Mesendoderm (in vitro differentiated cells): Measurements from ENCODE around the gene DAB2IP.
"Not testable (repeated sequence)": the region's sequence is repeated elsewhere in the genome, so short reads cannot be mapped to it uniquely, and the experiment has no call there.

Source experiments
- DNase-seq: peaks from one replicate; pipeline ENCODE4 v3.0.0; 2013
- H2AK5ac ChIP-seq: 2 replicates; pipeline ENCODE4 v1.6.1; 2013; ENCODE audit warnings: low read length, inconsistent platforms
- H2BK120ac ChIP-seq: 2 replicates; pipeline ENCODE4 v1.6.1; 2013; ENCODE audit warnings: low read depth, mild to moderate bottlenecking, low read length, moderate library complexity, mixed read lengths
- H2BK15ac ChIP-seq: replicated peaks from 2 replicates; pipeline ENCODE4 v1.6.1; 2013; ENCODE audit warnings: low read depth, mild to moderate bottlenecking, moderate library complexity
- H2BK5ac ChIP-seq: 2 replicates; pipeline ENCODE4 v1.6.1; 2013; ENCODE audit warnings: low read length, inconsistent platforms
- H3K18ac ChIP-seq: 2 replicates; pipeline ENCODE4 v1.6.1; 2013; ENCODE audit warnings: mild to moderate bottlenecking, low read length, mixed read lengths
- H3K23ac ChIP-seq: one replicate; pipeline ENCODE4 v1.6.1; 2013; ENCODE audit warnings: low read length
- H3K27ac ChIP-seq: 2 replicates; pipeline ENCODE4 v1.5.1; 2013; ENCODE audit warnings: low read depth, mild to moderate bottlenecking, inconsistent platforms, low read length, moderate library complexity
- H3K27me3 ChIP-seq: 2 replicates; pipeline ENCODE4 v1.6.1; 2013; ENCODE audit warnings: low read length, control low read depth, mild to moderate bottlenecking, inconsistent platforms; ENCODE audit not compliant: insufficient read depth, poor library complexity
- H3K36me3 ChIP-seq: 2 replicates; pipeline ENCODE4 v1.6.1; 2013; ENCODE audit warnings: low read length, inconsistent platforms; ENCODE audit not compliant: control insufficient read depth, insufficient read depth
- H3K4ac ChIP-seq: one replicate; pipeline ENCODE4 v1.6.1; 2013; ENCODE audit warnings: low read depth, mild to moderate bottlenecking, low read length, moderate library complexity
- H3K4me1 ChIP-seq: 2 replicates; pipeline ENCODE4 v1.6.1; 2013; ENCODE audit warnings: low read depth, low read length, inconsistent platforms; ENCODE audit not compliant: control insufficient read depth
- H3K4me2 ChIP-seq: 2 replicates; pipeline ENCODE4 v1.6.1; 2013; ENCODE audit warnings: low read length
- H3K4me3 ChIP-seq: 2 replicates; pipeline ENCODE4 v1.5.1; 2013; ENCODE audit warnings: mild to moderate bottlenecking, low read length
- H3K56ac ChIP-seq: one replicate; pipeline ENCODE4 v1.6.1; 2013; ENCODE audit warnings: low read length
- H3K79me1 ChIP-seq: 2 replicates; pipeline ENCODE4 v1.6.1; 2013; ENCODE audit warnings: low read length, inconsistent platforms
- H3K79me2 ChIP-seq: 2 replicates; pipeline ENCODE4 v1.6.1; 2013; ENCODE audit warnings: mild to moderate bottlenecking, low read length; ENCODE audit not compliant: control insufficient read depth, insufficient read depth
- H3K9ac ChIP-seq: 2 replicates; pipeline ENCODE4 v1.6.1; 2013; ENCODE audit warnings: low read length, inconsistent platforms
- H4K5ac ChIP-seq: one replicate; pipeline ENCODE4 v1.6.1; 2013; ENCODE audit warnings: low read length
- H4K8ac ChIP-seq: one replicate; pipeline ENCODE4 v1.6.1; 2013; ENCODE audit warnings: low read depth, mild to moderate bottlenecking, control low read depth, low read length, moderate library complexity
- WGBS: extraction: QIAGEN DNeasy Blood & Tissue Kit; methylation state at CpG from one replicate; pipeline ENCODE4 v1.1.7; 2013; ENCODE audit warnings: low lambda C conversion rate, missing lambda C conversion rate; ENCODE audit not compliant: insufficient coverage; ENCODE audit errors: extremely low coverage; 5-methylcytosine and 5-hydroxymethylcytosine counted together

DAB2IP gene

DNA sequence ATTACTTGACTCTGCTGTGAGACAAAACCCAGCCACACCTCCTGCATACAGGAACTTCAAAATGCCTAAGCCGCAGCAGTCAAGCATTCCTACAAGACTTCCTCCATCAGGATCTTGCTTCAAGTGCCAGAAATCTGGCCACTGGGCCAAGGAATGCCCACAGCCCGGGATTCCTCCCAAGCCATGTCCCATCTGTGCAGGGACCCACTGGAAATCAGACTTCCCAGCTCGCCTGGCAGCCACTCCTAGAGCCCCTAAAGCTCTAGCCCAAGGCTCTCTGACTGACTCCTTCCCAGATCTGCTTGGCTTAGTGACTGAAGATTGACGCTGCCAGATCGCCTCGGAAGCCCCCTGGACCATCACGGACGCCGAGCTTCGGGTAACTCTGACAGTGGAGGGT lies 141.0 kb downstream of the DAB2IP start:
- not testable (repeated sequence) for H3K36me3 ChIP-seq, H4K8ac ChIP-seq, H4K5ac ChIP-seq, H3K4me1 ChIP-seq, H3K79me1 ChIP-seq, H3K56ac ChIP-seq, H2BK120ac ChIP-seq, H3K9ac ChIP-seq, H3K27ac ChIP-seq, H2BK5ac ChIP-seq, H3K18ac ChIP-seq, H3K4me3 ChIP-seq, H3K4ac ChIP-seq, H2AK5ac ChIP-seq, DNase-seq, H3K4me2 ChIP-seq, H2BK15ac ChIP-seq, H3K79me2 ChIP-seq, H3K27me3 ChIP-seq, H3K23ac ChIP-seq
- WGBS = no CpG with 5 or more reads among the region's 10 CpGs

DNA sequence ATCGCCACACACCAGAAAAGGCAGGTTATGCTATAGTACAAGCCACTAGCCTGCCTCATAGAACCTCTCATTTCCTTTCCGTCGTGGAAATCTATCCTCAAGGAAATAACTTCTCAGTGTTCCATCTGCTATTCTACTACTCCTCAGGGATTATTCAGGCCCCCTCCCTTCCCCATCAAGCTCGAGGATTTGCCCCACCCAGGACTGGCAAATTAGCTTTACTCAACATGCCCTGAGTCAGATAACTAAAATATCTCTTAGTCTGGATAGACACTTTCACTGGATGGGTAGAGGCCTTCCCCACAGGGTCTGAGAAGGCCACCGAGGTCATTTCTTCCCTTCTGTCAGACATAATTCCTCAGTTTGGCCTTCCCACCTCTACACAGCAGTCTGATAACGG lies 142.9 kb downstream of the DAB2IP start:
- H3K79me1 ChIP-seq, H3K27ac ChIP-seq, DNase-seq, H3K4me1 ChIP-seq, H2BK5ac ChIP-seq, H3K4me2 ChIP-seq, H3K4me3 ChIP-seq, H3K9ac ChIP-seq, H3K36me3 ChIP-seq, H2BK120ac ChIP-seq, H4K8ac ChIP-seq, H3K27me3 ChIP-seq, H3K23ac ChIP-seq, H3K4ac ChIP-seq, H4K5ac ChIP-seq, H2BK15ac ChIP-seq, H3K18ac ChIP-seq, H3K56ac ChIP-seq, H2AK5ac ChIP-seq, H3K79me2 ChIP-seq: not testable (repeated sequence)
- no CpG with 5 or more reads among the region's 6 CpGs for WGBS

DNA sequence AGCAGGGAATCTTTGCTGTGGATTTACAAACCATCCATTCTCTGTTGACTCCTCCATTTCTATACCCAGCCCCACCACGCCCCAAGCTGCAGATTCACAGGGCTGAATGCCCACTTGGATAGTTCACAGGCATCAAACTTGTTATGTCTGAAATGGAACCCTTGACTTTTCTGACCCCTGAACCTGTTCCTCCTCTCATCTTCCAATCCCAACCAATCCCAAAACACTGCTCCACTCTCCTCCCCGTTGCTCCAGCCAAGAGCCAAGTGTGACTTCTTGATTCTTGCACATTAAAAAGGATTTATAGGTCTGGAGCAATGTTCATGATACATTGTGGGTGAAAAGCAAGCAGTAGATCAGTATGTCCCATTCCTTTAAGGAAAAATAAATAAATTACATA lies 145.6 kb downstream of the DAB2IP start:
- Histone ChIP-seq H2BK15ac (no peak overlapping the region), H3K79me2 (no peaks in the 10 kb centered on the region), H3K23ac (no peak overlapping the region), H2AK5ac (no peak overlapping the region), H4K5ac (no peak overlapping the region), H3K56ac (no peak overlapping the region), H3K27ac (no peak overlapping the region), H4K8ac (no peak overlapping the region), H3K4me1 (no peaks in the 10 kb centered on the region), H3K79me1 (no peaks in the 10 kb centered on the region), H3K4me2 (no peak overlapping the region), H2BK120ac (no peak overlapping the region), H3K36me3 (no peaks in the 10 kb centered on the region), H2BK5ac (no peak overlapping the region), H3K4ac (no peak overlapping the region), H3K9ac (no peak overlapping the region), H3K18ac (no peak overlapping the region), H3K4me3 (no peak overlapping the region), H3K27me3 (no peaks in the 10 kb centered on the region)
- DNase-seq = no peak
- WGBS = no CpG with 5 or more reads among the region's 2 CpGs

DNA sequence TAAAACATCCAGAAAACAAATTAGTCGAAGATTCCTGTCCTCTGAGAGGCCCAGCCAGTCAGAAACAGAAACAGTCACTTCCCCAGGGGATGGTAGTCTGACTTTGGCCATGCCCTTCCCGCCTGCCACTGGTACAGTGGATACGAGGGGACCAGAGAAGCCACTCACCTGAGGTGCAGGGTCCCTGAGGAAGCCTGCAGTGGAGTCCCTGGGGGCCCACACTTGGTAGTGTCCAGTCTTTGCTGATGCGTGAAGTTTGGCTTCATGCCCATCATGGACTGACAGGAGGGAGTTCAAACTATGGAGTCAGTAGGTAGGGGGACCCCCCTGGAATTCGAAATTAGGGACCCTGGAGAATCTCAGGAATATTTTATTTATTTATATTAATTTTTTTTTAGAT lies 147.5 kb downstream of the DAB2IP start:
- WGBS = no CpG with 5 or more reads among the region's 5 CpGs
- Histone ChIP-seq H3K27ac (no peak overlapping the region), H3K4ac (no peak overlapping the region), H2BK15ac (no peak overlapping the region), H2BK120ac (no peak overlapping the region), H3K4me1 (no peaks in the 10 kb centered on the region), H3K27me3 (no peaks in the 10 kb centered on the region), H4K8ac (no peak overlapping the region), H3K18ac (no peak overlapping the region), H3K4me3 (no peak overlapping the region), H3K23ac (no peak overlapping the region), H3K79me2 (no peaks in the 10 kb centered on the region), H4K5ac (no peak overlapping the region), H3K36me3 (no peaks in the 10 kb centered on the region), H3K56ac (no peak overlapping the region), H2BK5ac (no peak overlapping the region), H3K4me2 (no peak overlapping the region), H3K9ac (no peak overlapping the region), H2AK5ac (no peak overlapping the region), H3K79me1 (no peaks in the 10 kb centered on the region)
- no peak for DNase-seq

DNA sequence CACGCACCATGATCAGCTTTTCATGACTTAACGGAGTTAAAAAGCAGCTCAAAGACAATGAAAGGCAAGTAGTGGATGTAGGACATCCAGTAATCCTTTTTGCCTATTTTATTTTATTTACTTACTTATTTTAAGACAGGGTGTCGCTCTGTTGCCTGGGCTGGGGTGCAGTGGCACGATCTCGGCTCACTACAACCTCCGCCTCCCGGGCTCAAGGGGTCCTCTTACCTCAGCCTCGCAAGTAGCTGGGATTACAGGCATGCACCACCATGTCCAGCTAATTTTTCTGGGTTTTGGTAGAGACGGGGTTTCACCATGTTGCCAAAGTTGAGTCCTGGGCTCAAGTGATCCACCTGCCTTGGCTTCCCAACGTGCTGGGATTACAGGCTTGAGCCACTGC lies 148.9 kb downstream of the DAB2IP start:
- Histone ChIP-seq H3K23ac (no peak overlapping the region), H3K79me2 (no peaks in the 10 kb centered on the region), H3K4me1 (no peaks in the 10 kb centered on the region), H3K18ac (no peak overlapping the region), H3K4me2 (no peak overlapping the region), H3K4ac (no peak overlapping the region), H2AK5ac (no peak overlapping the region), H3K56ac (no peak overlapping the region), H3K27me3 (no peaks in the 10 kb centered on the region), H3K4me3 (no peak overlapping the region), H2BK5ac (no peak overlapping the region), H4K8ac (no peak overlapping the region), H3K9ac (no peak overlapping the region), H2BK15ac (no peak overlapping the region), H3K79me1 (no peaks in the 10 kb centered on the region), H4K5ac (no peak overlapping the region), H3K27ac (no peak overlapping the region), H3K36me3 (no peaks in the 10 kb centered on the region), H2BK120ac (no peak overlapping the region)
- WGBS = no CpG with 5 or more reads among the region's 10 CpGs
- DNase-seq = no peak

DNA sequence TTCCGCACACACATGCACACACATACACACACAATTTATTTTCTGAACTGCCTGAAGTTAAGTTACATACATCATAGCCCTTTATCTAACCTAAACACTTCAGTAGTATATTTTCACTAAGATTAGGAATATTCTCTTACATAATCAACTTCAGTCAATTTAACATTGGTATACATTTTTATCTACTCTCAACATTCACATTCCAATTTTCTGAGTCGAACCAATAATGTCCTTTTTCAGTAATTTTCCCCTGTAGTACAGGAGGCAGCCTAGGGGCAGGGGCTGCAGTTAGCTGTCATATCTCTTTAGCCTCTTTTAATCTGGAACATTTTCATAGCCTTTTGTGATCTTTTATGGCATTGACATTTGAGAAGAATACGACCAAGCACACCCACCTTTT lies 150.1 kb downstream of the DAB2IP start:
- WGBS = 100% methylated on average over 1 of the region's 3 CpGs

More for the DNA sequence above, 150.1 kb downstream of the DAB2IP start:
- H2AK5ac ChIP-seq = no peak overlapping the region
- H2BK5ac ChIP-seq = no peak overlapping the region
- no peak overlapping the region for H3K4me3 ChIP-seq
- no peak overlapping the region for H3K23ac ChIP-seq
- H3K4ac ChIP-seq = no peak overlapping the region
- H3K79me1 ChIP-seq = no peaks in the 10 kb centered on the region
- no peak overlapping the region for H3K27ac ChIP-seq
- H4K8ac ChIP-seq = no peak overlapping the region
- no peak overlapping the region for H3K9ac ChIP-seq
- no peak overlapping the region for H4K5ac ChIP-seq
- H2BK15ac ChIP-seq = no peak overlapping the region
- H3K18ac ChIP-seq = no peak overlapping the region
- no peak for DNase-seq
- no peak overlapping the region for H2BK120ac ChIP-seq
- H3K27me3 ChIP-seq = no peaks in the 10 kb centered on the region
- no peaks in the 10 kb centered on the region for H3K36me3 ChIP-seq
- no peaks in the 10 kb centered on the region for H3K79me2 ChIP-seq
- H3K4me1 ChIP-seq = no peaks in the 10 kb centered on the region
- H3K4me2 ChIP-seq = no peak overlapping the region
- H3K56ac ChIP-seq = no peak overlapping the region
